GM19193 (cell line): ENCODE data around the gene UNC93A.

Source experiments
- POLR2A ChIP-seq: IDR thresholded peaks from 4 replicates; pipeline ENCODE4 v1.6.1; 2011; ENCODE audit not compliant: insufficient read depth, insufficient read length; ENCODE audit errors: extremely low read depth

Gene UNC93A

GRCh38 chr6:167272696-167273379 is 18.3 kb upstream of the UNC93A start:
- no peak for TF ChIP-seq POLR2A

GRCh38 chr6:167274270-167274669 is 16.8 kb upstream of the UNC93A start:
- no peak for TF ChIP-seq POLR2A

- TF ChIP-seq POLR2A, result no peak
Observed at GRCh38 chr6:167275001-167275400, 16.1 kb upstream of the UNC93A start.

- TF ChIP-seq POLR2A, result no peak
Observed at GRCh38 chr6:167275436-167275835, 15.7 kb upstream of the UNC93A start.

GRCh38 chr6:167276772-167277533 is 14.2 kb upstream of the UNC93A start:
- TF ChIP-seq POLR2A, result no peak

- TF ChIP-seq POLR2A, result no peak
Observed at GRCh38 chr6:167279766-167280446, 11.2 kb upstream of the UNC93A start.

- TF ChIP-seq POLR2A, result no peak
Observed at GRCh38 chr6:167282165-167282564, 8.9 kb upstream of the UNC93A start.

GRCh38 chr6:167285077-167285770 is 5.9 kb upstream of the UNC93A start:
- no peak for TF ChIP-seq POLR2A

GRCh38 chr6:167287513-167288048 is 3.5 kb upstream of the UNC93A start:
- TF ChIP-seq POLR2A, result no peak

GRCh38 chr6:167291623-167292300 is 647 bp downstream of the UNC93A start:
- no peak for TF ChIP-seq POLR2A

- no peak for TF ChIP-seq POLR2A
Observed at GRCh38 chr6:167292301-167293087, 1.4 kb downstream of the UNC93A start.

GRCh38 chr6:167293088-167293589 is 2.0 kb downstream of the UNC93A start:
- TF ChIP-seq POLR2A, result no peak

GRCh38 chr6:167293590-167294091 is 2.5 kb downstream of the UNC93A start:
- TF ChIP-seq POLR2A, result no peak
